Measurements from ENCODE around the gene DSC2. TPM values are rescaled to one million over a fixed set of nuclear protein-coding genes. Genes with fewer than 3 reads are reported as not detected.

The DSC2 gene
- polyA plus RNA-seq, 1 of the 3 experiments (the other 2 are of a cell fraction): not detected

- CTCF ChIA-PET: no interaction called here
- 25% methylated on average over 3 of the region's 3 CpGs for WGBS (ENCODE audit: low lambda C conversion rate)
Observed at GRCh38 chr18:31058897-31059296, 43.3 kb downstream of the DSC2 start.

More at GRCh38 chr18:31058897-31059296, 43.3 kb downstream of the DSC2 start:
- H3K4me1 ChIP-seq (ENCODE audit: control insufficient read depth in 1 of 2, insufficient read depth in 2 of 2, low read depth in 1 of 2, low read length in 1 of 2): no peaks in the 10 kb centered on the region
- H3K27ac ChIP-seq (ENCODE audit: low read depth in 2 of 2, low read length in 1 of 2): no peak overlapping the region
- H3K27me3 ChIP-seq (ENCODE audit: insufficient read depth): no peaks in the 10 kb centered on the region
- H3K9ac ChIP-seq: no peak overlapping the region
- H3F3A ChIP-seq (replicated peaks; ENCODE audit: insufficient read depth): no peaks in the 10 kb centered on the region
- DNase-seq: no peak
- H3K9me3 ChIP-seq: no peaks in the 10 kb centered on the region
- no peaks in the 10 kb centered on the region for H4K20me1 ChIP-seq (ENCODE audit: insufficient read depth)
- H3K4me2 ChIP-seq: no peak overlapping the region
- no peak overlapping the region for H2AFZ ChIP-seq (ENCODE audit: low read depth)
- no peaks in the 10 kb centered on the region for H3K79me2 ChIP-seq (ENCODE audit: insufficient read depth)
- H3K36me3 ChIP-seq (replicated peaks in 1 of 2; ENCODE audit: control insufficient read depth in 1 of 2, insufficient read depth in 2 of 2, low read length in 1 of 2): no peaks in the 10 kb centered on the region
- H3K4me3 ChIP-seq (ENCODE audit: low read depth in 2 of 2, low read length in 1 of 2): no peak overlapping the region
- H3K9me2 ChIP-seq: no peaks in the 10 kb centered on the region
- no peak for TF ChIP-seq PBX3 (IDR thresholded peaks at IDR 0.05)
- no peak for TF ChIP-seq MAX (IDR thresholded peaks at IDR 0.05; ENCODE audit: low read depth)
- no peak for TF ChIP-seq USF1 (IDR thresholded peaks at IDR 0.05; ENCODE audit: borderline replicate concordance, low read depth)
- TF ChIP-seq CTCF (IDR thresholded peaks at IDR 0.05): no peak
- no peak for TF ChIP-seq TAF1 (IDR thresholded peaks at IDR 0.05; ENCODE audit: borderline replicate concordance, low read depth, low read length)
- no peak for TF ChIP-seq JUND (IDR thresholded peaks at IDR 0.05)
- no peak for TF ChIP-seq SIN3A (IDR thresholded peaks at IDR 0.05; ENCODE audit: borderline replicate concordance, low read depth, low read length)
- no peak for TF ChIP-seq EZH2phosphoT487 (IDR thresholded peaks at IDR 0.05; ENCODE audit: borderline replicate concordance, low read depth)
- no peak for TF ChIP-seq YY1 (IDR thresholded peaks at IDR 0.05; ENCODE audit: low read depth)
- TF ChIP-seq RCOR1 (IDR thresholded peaks at IDR 0.05; ENCODE audit: low read length): no peak
- TF ChIP-seq RAD21 (IDR thresholded peaks at IDR 0.05; ENCODE audit: low read length): no peak
- TF ChIP-seq IRF3 (IDR thresholded peaks at IDR 0.05; ENCODE audit: low read depth, low read length): no peak
- no peak for TF ChIP-seq SMC3 (IDR thresholded peaks at IDR 0.05; ENCODE audit: low read depth, low read length)
- TF ChIP-seq FOXM1 (IDR thresholded peaks at IDR 0.05; ENCODE audit: low read depth): no peak
- no peak for TF ChIP-seq EP300 (IDR thresholded peaks at IDR 0.05; ENCODE audit: borderline replicate concordance in 1 of 2, low read depth in 1 of 2, low read length in 1 of 2)
- TF ChIP-seq FOXJ3 (CRISPR knock-in tag; IDR thresholded peaks at IDR 0.05): no peak
- POLR2A ChIA-PET: no interaction called here

All from SK-N-SH (cell line).